NK-92 (cell line): ENCODE results near the gene MAGI1.

ENCODE experiments used
- DNase-seq: peaks from one replicate; lab custom pipeline; 2025; ENCODE audit not compliant: unreplicated experiment; lab: John Stamatoyannopoulos, UW

MAGI1 gene

GRCh38 chr3:65946438-65946837 is 92.3 kb downstream of the MAGI1 start:
- DNase-seq, result no peak

GRCh38 chr3:65945953-65946352 is 92.8 kb downstream of the MAGI1 start:
- no peak for DNase-seq

GRCh38 chr3:65945480-65945879 is 93.2 kb downstream of the MAGI1 start:
- no peak for DNase-seq

GRCh38 chr3:65944252-65944651 is 94.5 kb downstream of the MAGI1 start:
- DNase-seq, result no peak

- DNase-seq, result no peak
These were observed 98.9 kb downstream of the MAGI1 start for GRCh38 chr3:65939801-65940246.

- DNase-seq, result no peak
These were observed 99.5 kb downstream of the MAGI1 start for GRCh38 chr3:65939184-65939583.

GRCh38 chr3:65938676-65939075 is 100.0 kb downstream of the MAGI1 start:
- DNase-seq, result no peak

GRCh38 chr3:65938147-65938546 is 100.6 kb downstream of the MAGI1 start:
- no peak for DNase-seq

GRCh38 chr3:65936908-65937638 is 101.6 kb downstream of the MAGI1 start:
- peak; percentile 13 for DNase-seq

GRCh38 chr3:65935724-65936123 is 103.0 kb downstream of the MAGI1 start:
- no peak for DNase-seq

- DNase-seq, result no peak
These were observed 108.1 kb downstream of the MAGI1 start for GRCh38 chr3:65930648-65931047.

- DNase-seq, result no peak
These were observed 110.6 kb downstream of the MAGI1 start for GRCh38 chr3:65928110-65928509.

GRCh38 chr3:65927576-65927975 is 111.1 kb downstream of the MAGI1 start:
- no peak for DNase-seq

- no peak for DNase-seq
These were observed 113.3 kb downstream of the MAGI1 start for GRCh38 chr3:65925254-65925954.

- DNase-seq, result no peak
These were observed 114.0 kb downstream of the MAGI1 start for GRCh38 chr3:65924762-65925161.

- no peak for DNase-seq
These were observed 116.3 kb downstream of the MAGI1 start for GRCh38 chr3:65922441-65922840.

GRCh38 chr3:65919826-65920225 is 118.9 kb downstream of the MAGI1 start:
- no peak for DNase-seq

- DNase-seq, result no peak
These were observed 123.2 kb downstream of the MAGI1 start for GRCh38 chr3:65915477-65915876.

- no peak for DNase-seq
These were observed 123.9 kb downstream of the MAGI1 start for GRCh38 chr3:65914740-65915367.

GRCh38 chr3:65914032-65914739 is 124.5 kb downstream of the MAGI1 start:
- no peak for DNase-seq

- DNase-seq, result no peak
These were observed 126.1 kb downstream of the MAGI1 start for GRCh38 chr3:65912647-65913046.
